ENCODE measurements around the gene NPAS4. TPM values are rescaled to one million over a fixed set of nuclear protein-coding genes. Genes with fewer than 3 reads are reported as not detected.

Gene NPAS4
- polyA plus RNA-seq = 0.16 TPM in 1 of 2 replicates, not detected in the other

DNA sequence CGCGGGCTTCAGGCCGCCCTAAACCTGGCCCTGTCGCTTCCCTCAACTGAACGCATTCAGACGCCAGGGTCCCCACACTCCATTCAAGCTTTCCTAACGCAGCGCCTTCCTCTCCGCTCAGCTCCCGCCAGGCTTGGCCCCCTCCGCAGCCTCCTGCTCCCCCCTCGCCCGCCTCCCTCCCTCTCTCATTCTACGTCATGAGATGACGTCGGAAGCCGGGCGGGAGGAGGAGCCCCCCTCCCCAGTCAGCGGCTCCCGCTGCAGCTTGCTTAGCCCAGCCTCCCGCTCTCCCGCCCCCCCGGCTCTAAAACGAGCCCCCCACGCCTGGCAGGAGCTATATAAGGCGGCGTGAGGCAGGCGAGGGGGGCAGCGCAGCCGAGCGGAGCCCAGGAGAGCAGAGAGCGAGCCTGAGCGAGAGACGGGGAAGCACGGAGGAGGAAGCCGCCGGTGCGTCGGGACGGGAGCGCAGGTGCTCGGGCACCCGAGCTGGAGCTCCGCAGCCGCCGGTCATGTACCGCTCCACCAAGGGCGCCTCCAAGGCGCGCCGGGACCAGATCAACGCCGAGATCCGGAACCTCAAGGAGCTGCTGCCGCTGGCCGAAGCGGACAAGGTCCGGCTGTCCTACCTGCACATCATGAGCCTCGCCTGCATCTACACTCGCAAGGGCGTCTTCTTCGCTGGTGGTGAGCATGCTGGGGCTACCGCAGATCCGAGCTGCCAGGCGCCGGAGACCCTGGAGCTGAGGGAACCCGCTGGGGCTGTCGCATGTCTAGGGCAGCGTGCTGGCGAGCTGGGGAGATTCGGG, at the start of gene NPAS4:
Gene NPAS4 (plus strand): TSS at position 365 of the 806 bp plus-strand sequence. CDS start 145 bp downstream, at position 510.

DNA sequence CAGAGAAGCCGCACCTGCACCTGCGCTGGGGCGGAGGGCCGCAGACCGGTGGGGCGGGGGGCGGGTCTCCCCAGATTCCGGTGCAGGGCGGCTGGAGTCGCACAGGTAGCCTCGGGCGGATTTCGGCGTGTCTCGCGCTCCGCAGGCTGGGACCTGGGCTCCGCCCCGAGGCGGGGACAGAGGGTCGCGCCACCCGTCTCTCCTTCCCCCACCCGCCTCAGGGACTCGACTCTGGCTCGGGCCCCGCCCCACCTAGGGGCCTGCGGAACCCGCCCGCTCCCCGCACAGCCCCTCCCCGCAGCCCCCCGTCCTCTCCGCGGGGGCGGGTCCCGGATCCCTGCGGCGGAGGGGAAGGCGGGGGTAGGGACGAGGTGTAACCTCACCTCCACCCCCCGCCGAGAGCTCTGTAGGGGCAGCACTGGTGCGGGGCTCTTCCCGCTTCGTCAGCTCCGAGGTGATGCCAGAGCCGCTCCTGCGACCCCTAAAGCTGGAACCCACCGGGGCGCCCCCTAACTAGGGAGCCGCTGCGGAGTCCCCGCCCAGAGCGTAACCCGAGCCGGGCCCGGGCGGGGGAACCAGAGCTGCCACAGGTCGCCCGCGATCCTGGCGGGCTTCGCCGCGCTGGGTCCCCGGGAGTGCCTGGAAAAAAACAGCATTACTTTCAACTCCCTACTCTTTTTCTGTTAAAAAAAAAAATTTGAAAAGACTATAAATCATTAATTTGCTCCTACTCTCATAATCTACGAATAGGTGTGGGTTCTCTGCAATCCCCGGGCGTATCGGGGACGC, 49.0 kb upstream of the NPAS4 start, which contains the start of gene SLC29A2:
Gene SLC29A2 (minus strand): TSS at position 134 of the 789 bp plus-strand sequence. CDS start 169 bp downstream, outside the sequence.

GRCh38 chr11:66438504-66439466, 17.9 kb downstream of the NPAS4 start, which contains the start of gene MRPL11:
Gene MRPL11, minus strand, starts transcription at chr11:66438848. Its CDS starts 94 bp downstream, at chr11:66438754.

GRCh38 chr11:66466225-66467033, 45.6 kb downstream of the NPAS4 start, which contains the start of gene PELI3:
Gene PELI3, plus strand, starts transcription at chr11:66466905. Its CDS starts 1,224 bp downstream, at chr11:66468129.

Other genes starting within 250 kb of the NPAS4 start
- gene KLC2, start 163.3 kb upstream of the NPAS4 start, polyA plus RNA-seq = 2.0 and 2.2 TPM in 2 replicates
- gene RAB1B, start 152.4 kb upstream of the NPAS4 start, polyA plus RNA-seq = 12.7 and 16.6 TPM in 2 replicates
- gene CNIH2, start 142.9 kb upstream of the NPAS4 start, polyA plus RNA-seq = 5.1 and 9.1 TPM in 2 replicates
- gene YIF1A, start 131.9 kb upstream of the NPAS4 start, polyA plus RNA-seq = 11.5 and 12.7 TPM in 2 replicates
- gene TMEM151A, start 129.1 kb upstream of the NPAS4 start, polyA plus RNA-seq = 6.2 and 8.1 TPM in 2 replicates
- gene CD248, start 104.0 kb upstream of the NPAS4 start, polyA plus RNA-seq = not detected in 2 replicates
- 0.73 TPM in 1 of 2 replicates, not detected in the other for gene RIN1, start 84.6 kb upstream of the NPAS4 start, polyA plus RNA-seq
- 2.6 and 6.8 TPM in 2 replicates for gene BRMS1, start 75.9 kb upstream of the NPAS4 start, polyA plus RNA-seq
- 175 and 218 TPM in 2 replicates for gene B4GAT1, start 73.4 kb upstream of the NPAS4 start, polyA plus RNA-seq
- 0.52 and 0.69 TPM in 2 replicates for gene SLC29A2, start 49.3 kb upstream of the NPAS4 start, polyA plus RNA-seq
- 17.4 and 20.0 TPM in 2 replicates for gene MRPL11, start 17.8 kb downstream of the NPAS4 start, polyA plus RNA-seq
- gene PELI3, start 45.9 kb downstream of the NPAS4 start, polyA plus RNA-seq = 1.9 and 3.8 TPM in 2 replicates
- 7.0 and 9.5 TPM in 2 replicates for gene DPP3, start 59.4 kb downstream of the NPAS4 start, polyA plus RNA-seq
- gene BBS1, start 89.6 kb downstream of the NPAS4 start, polyA plus RNA-seq = 8.4 and 11.0 TPM in 2 replicates
- 3.7 and 4.8 TPM in 2 replicates for gene ZDHHC24, start 125.0 kb downstream of the NPAS4 start, polyA plus RNA-seq
- gene ACTN3, start 125.9 kb downstream of the NPAS4 start, polyA plus RNA-seq = not detected in 2 replicates
- 17.0 and 22.1 TPM in 2 replicates for gene CTSF, start 147.6 kb downstream of the NPAS4 start, polyA plus RNA-seq
- not detected in 2 replicates for gene CCDC87, start 172.0 kb downstream of the NPAS4 start, polyA plus RNA-seq
- 11.9 and 12.9 TPM in 2 replicates for gene CCS, start 172.2 kb downstream of the NPAS4 start, polyA plus RNA-seq
- 8.6 and 17.6 TPM in 2 replicates for gene RBM14, start 195.6 kb downstream of the NPAS4 start, polyA plus RNA-seq
- 45.8 and 61.8 TPM in 2 replicates for gene RBM4, start 217.7 kb downstream of the NPAS4 start, polyA plus RNA-seq

Measured in Purkinje cell (primary cell).